ENCODE results near the gene DNM1.
"Not testable (repeated sequence)": the region's sequence is repeated elsewhere in the genome, so short reads cannot be mapped to it uniquely, and the experiment has no call there.

The DNM1 gene

DNA sequence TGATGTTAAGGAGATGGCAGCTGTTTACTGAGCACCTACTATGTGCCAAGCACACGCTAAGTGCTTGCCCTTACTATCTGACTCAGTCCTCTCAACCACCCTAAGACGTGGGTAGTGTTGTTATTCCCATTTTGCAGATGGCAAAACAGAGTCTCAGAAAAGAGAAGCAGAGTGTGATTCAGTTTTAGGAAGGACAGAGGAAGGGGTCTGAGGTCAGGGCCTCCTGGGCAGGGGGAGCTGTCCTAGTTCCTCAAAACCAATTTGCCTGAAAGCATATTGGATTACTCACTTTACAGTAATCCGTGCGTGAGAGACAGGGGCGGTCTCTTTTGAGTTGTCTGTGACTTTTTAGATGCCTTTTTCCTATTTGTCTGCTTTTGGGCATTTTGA lies 23.2 kb downstream of the DNM1 start:
- no peak for DNase-seq

DNA sequence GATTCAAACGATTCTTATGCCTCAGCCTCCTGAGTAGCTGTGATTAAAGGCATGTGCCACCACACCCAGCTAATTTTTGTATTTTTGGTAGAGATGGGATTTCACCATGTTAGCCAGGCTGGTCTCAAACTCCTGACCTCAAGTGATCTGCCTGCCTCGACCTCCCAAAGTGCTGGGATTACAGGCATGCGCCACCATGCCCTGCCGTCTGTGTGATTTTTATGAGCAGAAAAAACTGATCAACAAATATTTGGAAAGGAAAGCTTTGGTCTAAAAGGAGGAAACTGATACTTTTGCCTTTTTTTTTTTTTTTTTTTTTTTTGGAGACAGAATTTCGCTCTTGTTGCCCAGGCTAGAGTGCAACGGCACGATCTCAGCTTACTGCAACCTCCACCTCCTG lies 27.7 kb downstream of the DNM1 start:
- DNase-seq = not testable (repeated sequence)

DNA sequence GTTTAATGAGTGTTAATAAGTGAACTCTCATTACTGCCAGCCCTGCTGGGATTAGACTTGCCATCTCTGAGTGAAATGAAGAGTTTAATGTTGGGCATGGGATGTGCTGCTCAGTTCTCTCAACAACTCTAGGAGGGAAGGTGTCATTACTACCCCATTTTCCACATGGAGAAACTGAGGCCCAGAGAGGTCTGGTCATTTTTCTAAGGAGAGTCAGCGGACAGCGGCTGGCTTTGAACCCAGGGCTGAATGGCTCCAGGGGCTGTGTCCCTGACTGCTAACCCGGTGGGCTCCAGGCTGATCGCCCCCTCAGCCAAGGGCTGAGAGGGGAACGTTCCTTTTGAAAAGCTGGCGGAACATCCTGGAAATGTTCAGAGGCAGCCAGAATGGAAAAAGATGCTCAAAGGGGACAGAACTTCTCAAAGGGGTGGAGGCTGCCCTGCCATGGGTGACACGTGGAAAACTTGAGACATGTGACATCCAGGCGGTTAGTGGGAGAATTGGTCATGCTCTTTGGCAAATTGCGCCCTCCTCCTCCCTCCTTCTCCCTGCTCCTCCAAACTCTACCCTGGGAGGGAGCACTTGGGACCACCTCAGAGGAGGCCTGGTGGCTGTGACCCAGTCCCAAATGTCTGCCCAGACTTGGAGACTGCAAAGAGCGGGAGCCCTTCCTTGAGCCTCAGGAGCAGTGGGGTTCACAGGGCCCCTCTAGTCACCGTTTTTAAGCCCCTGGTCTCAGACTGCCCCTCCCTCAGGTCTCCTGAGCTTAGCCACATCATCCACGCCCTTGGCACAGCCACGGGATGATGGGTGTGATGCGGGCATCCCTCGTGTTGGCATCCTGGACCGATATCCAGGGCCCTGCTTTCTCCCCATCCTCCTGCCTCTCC lies 28.7 kb downstream of the DNM1 start:
- DNase-seq = peak; percentile 78

DNA sequence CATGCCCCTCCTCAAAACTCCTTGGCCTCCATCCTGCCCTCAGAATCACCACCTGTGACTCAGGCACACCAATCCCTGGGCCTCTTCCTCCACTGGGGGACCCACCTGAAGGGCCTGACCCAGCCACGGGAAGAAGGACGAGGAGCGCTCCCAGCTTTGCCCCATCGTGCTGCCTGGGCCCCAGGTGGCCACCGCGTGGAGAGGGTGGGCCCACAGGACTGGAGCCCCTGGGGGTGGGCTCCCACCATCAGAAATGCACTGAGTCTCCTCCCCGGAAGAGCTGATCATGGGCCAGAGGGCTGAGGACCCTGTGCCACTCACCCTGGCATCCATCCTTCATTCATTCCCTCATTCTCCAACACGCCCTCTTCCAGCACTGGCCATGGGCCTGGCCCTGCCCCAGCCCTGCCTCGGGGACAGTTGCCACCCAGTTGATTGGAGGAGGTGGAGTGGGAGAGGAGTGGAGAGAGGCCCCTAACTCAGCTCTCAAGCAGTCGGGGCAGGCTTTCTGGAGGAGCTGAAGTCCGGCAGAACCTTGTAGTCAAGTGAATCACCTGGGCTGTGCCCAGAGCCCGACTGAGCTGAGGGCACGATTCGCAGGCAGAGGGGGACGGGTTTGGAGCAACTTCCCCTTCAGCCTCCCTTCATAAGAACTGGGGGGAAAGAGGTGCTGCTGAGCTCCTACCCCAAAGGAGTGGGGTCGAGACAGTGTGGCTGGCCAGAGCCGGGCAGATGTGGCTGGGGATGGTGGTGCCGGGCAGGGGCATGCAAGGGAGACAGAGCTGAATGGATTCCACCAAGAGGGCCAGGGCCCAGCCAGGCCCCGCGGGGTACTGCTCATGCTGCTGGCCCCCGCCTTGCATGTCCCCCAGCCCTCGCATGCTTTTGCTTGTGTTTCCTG lies 29.6 kb downstream of the DNM1 start:
- peak; percentile 41 for DNase-seq

DNA sequence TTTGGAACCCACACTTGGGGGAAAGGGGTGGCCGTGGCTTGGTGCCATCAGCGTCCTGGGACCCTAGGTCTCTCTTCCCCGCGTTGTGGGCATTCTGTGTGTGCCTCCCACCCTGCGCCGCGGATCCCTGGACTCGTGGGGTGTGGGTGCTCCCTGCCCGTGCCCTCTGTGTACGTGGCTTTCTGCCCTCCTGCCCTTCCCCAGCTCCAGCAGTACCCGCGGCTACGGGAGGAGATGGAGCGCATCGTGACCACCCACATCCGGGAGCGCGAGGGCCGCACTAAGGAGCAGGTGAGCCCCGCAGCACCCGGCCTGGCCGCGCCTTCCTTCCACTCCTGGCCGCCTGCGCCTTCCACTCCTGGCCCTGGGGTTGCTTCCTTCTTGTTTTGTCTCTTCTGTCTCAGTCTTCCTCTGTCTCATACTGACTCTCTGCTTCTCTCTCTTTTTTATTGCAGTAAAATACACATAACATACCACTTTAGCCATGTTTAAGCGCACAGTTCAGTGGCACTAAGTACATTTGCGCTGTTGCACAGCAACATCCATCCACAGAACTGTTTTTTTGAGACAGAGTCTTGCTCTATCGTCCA lies 30.7 kb downstream of the DNM1 start:
- DNase-seq = peak; percentile 40

DNA sequence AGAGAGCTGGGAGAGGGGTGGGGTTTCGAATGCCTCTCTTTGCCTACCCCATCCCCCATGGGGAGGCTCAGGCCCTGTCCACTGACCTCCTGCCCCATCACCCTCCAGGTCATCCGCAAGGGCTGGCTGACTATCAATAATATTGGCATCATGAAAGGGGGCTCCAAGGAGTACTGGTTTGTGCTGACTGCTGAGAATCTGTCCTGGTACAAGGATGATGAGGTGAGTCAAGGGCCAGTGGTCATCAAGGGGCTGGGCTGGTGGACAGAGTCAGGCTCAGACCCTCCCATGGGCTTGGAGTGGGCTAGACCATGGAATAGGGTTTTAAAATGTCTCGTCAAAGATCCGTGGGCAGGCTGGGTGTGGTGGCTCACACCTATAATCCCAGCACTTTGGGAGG lies 38.9 kb downstream of the DNM1 start:
- DNase-seq = peak; percentile 46

DNA sequence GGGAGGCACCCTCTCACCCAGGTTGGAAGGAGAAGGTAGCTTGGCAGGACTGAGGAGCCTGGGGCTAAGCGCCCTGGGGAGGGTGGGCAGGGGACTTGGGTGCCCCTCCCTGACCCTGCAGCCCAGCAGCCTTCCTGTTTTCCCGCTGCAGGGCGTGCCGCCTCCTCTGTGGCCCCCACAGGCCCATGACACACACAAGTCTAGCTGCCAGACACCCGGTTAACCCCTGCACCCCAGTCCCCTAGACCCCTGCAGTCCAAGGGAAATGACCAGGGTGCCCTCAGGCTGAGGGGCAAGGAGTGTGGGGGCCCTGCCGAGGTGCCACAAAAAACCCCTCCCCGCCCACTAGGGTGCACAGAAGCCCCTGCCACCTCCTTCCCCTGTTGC lies 39.6 kb downstream of the DNM1 start:
- DNase-seq = no peak

DNA sequence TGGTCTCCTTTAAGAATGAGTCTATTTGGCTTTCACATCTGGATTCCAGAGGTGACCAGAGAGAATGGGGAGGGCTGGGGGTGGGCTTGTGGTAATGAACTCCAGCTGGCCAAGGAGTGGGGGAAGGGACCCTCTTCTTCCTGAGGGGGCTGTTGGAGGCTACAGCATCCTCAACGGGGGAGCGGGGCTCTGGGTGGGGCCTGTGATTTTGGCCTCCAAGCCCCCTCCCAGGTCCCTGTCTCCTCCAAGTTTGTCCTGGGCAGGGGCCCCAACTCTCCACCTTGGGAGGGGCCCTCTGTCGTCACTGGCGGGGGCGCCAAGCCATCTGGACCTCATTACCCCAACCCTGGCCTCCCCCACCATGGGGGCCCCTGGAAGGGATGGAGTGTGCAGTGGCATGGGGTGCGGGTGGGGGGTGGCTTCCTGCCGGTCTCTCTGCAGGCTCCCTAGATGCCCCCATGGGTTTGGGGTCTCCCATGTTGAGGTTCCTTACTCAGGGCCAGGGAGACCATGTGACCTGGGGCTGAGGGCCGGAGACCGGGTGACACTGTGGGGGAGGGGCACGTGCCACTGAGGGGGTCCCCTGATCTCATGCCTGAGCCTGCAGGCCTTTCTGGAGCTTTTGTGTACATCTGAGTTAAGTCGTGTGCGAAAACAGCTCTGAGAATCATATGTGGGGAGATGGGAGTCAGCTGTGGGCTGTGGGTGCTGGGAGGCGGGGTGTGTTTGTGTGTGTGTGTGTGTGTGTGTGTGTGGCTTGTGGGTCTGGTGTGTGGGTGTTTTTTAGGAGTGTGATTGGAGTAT lies 40.2 kb downstream of the DNM1 start:
- peak; percentile 91 for DNase-seq

DNA sequence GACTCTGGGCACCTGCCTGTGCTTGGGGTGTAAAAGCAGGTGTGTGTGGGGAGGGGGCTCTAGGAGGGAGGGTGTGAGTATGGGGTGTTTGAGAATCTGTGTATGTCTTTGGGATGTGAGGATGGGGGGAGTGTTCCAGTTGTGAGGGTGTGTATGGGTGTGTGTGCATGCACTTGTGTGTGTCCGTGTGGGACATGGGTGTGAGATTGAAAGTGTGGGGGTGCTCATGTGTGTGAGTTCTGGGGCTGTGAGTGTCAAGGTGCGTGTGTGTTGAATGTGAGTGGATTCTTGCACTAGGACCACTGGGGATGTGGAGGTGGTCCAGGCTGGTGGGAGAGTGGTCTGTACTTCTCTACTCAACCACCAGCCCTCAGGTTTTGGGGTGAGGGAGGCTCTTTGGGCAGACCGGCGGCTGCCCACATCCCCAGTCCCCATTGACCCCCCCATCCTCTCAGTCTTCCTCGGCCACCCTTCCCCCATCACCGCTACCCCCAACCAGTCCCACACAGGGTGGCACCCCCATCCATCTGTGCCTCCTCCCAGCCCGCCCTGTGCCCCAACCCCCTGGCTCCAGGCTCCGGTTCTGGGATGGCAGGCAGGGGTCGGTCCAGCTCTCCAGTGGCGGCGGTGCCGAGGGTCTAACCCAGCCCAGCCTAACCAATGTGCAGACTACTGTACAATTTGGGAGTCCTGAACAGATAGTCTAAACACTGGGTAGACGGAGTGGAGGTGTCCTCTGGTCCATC lies 41.1 kb downstream of the DNM1 start:
- DNase-seq = peak; percentile 74

DNA sequence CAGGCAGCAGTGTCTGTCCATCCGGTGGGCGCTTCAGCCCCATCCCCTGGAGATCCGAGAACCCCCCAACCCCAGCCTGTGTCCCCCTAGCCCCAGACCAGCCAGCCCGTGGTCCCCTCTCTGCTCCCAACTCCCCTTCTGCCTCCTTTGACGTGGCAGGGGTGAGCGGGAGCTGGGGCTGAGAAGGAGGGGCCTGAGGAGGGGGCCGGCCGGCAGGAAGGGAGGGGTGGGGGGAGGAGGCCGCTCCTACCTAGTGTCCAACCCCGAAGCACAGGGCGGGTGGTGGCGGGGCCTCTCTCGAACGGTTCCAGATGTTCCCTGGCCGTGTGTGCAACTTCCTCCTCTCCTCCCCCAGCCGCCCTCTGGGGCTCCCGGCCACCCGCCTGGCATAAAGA lies 41.7 kb downstream of the DNM1 start:
- peak; percentile 95 for DNase-seq

DNA sequence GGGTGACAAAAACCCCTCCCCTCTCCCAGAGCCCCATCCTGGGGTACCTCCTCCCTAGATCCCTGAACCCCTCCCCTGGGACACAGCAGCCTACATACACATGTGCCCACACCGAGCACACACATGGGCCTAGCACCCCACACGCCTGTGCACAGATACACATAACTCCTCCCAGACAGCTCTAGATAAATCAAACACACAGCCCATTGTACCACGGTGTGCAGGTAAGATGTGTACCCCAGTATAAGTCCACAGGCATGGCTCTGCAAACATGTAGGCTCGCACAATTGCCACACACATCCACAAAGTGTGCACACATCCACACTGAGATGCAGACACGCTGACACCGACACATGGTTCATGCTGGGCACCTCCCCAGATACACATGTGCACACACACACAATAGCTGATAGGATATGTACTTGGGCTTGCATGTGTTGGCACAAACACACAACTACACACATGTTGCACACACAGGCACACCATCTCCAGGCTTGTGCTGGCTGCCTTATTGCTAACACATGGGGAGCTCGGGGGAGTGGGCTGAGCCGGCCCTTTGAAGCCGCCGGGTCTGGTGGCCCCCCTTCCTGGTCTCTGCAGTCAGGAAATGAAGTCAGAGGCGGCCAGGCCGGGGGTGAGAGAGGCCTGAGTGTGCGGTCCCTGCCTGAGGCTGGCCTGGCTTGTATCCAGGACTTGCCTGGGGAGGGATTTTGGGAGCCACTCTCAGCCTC lies 42.4 kb downstream of the DNM1 start:
- DNase-seq = peak; percentile 88

DNA sequence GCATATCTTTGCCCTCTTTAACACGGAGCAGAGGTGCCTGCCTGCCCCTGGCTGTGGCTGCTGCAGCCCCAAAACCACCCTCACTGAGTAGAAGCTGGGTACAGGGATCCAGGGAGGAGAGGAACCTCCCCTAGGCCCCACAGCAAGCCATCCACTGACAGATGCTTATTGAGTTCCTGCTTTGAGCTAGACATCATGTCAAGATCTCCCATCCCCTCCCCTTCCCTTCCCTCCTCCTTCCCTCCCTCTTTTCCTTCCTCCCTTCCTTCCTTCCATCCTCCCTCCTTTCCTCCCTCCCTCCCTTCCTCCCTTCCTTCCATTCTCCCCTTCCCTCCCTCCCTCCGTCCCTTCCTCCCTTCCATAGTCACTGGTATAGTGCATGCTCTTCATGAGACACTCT lies 43.3 kb downstream of the DNM1 start:
- DNase-seq = peak; percentile 51

DNA sequence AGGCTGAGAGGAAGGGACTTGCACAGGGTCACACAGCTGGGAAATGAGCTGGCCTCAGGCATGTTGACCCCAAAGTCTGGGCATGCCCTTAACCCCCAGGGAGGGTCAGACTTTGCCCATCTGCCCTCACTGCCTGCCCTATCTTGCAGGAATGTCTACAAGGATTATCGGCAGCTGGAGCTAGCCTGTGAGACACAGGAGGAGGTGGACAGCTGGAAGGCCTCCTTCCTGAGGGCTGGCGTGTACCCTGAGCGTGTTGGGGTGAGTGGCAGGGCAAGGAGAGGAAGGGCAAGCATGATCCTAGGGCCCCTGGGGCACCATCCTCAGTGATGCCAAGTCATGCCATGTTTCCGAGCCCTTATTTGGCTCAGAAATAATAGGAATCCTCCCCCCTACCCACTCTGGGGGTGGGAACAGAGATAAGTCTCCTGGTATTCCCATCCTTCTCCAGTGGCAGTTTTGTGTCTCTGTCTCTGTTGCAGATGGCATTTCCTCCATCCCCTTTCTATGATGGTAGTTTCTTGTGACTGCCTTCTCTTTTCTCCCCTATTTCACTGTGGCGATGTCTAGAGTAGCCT lies 44.1 kb downstream of the DNM1 start:
- peak; percentile 44 for DNase-seq

DNA sequence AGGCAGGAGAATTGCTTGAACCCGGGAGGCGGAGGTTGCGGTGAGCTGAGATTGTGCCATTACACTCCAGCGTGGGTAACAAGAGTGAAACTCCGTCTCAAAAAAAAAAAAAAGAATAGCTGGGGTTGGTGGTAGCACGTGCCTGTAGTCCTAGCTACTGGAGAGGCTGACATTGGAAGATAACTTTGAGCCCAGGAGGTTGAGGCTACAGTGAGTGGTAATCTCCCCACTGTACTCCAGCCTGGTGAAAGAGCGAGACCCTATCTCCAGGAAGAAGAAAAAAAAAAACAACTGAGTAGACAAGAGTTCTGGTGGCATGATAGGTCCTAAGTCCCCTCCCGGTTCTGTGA lies 46.4 kb downstream of the DNM1 start:
- no peak for DNase-seq

DNA sequence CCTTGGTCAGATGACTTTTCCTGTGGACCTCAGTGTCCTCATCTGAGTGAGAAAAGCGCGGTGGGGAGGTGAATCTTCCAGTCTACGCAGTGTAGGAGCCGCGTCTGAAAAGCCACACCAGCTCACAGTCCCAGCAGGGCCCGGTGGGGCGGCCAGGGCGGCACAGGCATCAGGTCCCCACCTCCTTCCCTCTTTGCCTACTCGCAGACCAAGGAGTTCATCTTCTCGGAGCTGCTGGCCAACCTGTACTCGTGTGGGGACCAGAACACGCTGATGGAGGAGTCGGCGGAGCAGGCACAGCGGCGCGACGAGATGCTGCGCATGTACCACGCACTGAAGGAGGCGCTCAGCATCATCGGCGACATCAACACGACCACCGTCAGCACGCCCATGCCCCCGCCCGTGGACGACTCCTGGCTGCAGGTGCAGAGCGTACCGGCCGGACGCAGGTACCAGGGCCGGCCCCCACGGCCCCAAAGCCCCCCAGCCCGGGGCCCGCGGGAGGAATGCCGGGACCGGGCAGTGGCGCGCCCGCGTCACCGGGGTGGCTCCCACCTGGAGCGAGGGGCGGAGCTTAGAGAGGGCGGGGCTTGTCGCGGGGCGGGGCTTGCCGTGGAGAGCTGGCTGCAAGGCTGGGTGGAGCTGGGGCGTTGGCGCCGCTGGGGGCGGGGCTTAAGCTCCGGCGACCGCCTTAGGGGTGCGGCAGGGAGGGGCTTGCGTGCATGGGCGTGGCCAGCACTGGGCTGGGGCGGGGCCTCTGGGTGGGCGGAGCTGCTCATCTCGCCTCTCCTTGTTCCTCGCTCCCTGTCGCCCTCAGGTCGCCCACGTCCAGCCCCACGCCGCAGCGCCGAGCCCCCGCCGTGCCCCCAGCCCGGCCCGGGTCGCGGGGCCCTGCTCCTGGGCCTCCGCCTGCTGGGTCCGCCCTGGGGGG lies 47.0 kb downstream of the DNM1 start:
- DNase-seq = peak; percentile 89

DNA sequence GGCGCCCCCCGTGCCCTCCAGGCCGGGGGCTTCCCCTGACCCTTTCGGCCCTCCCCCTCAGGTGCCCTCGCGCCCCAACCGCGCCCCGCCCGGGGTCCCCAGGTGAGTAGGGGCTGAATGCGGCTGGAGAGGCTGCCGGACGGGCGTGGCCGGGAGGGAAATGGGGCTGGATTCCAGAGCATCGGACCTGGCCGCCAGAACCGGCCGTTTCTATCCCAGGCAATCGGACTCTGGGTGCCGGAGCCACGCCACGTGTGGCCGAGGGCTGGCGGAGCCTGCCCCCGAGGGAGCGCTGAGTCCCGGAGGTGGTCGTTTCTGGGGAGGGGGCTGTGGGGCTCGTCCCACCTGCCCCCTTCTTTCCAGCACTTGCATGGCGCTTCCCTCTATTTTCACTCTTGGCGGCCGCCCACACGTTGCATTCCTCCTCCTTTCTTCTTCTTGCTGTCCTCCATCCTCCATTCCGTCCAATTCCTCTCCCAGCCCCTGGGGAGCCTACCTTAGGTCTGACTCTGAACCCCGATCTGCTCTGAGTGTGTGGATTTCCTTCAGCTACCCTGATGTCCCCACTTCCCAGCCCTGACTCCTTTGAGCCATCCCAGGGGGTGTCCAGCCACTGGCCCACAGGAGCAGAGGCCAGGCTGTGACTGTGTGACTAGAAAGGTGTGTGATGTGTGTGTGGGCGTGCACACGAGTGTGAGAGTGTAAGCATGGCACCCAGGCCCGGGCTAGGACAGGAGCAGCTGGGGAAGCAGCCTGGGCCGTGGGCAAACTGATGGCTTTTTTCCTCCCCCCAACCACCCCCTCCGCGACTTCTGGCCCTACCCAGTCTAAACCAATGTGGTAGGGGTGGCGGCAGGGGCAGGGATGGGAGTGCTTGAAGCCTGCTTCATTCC lies 47.9 kb downstream of the DNM1 start:
- no peak for DNase-seq

DNA sequence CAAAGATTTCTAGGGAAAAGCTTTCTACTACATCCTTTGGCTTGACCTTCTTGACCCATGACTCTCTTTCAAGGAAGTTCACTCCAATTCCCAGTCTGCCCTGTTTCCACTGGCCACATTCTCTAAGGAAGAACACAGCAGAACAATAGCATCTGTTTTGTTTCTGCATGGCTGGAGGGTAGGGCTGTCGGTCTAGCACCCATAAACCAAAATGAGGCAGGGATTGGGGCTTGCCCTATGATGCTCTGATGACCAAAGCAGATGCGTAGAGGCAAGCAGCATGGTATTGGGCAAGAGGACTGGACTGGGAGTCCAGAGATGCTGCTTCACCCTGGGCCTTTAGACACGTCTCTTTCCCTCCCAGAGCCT lies 48.5 kb downstream of the DNM1 start:
- no peak for DNase-seq

DNA sequence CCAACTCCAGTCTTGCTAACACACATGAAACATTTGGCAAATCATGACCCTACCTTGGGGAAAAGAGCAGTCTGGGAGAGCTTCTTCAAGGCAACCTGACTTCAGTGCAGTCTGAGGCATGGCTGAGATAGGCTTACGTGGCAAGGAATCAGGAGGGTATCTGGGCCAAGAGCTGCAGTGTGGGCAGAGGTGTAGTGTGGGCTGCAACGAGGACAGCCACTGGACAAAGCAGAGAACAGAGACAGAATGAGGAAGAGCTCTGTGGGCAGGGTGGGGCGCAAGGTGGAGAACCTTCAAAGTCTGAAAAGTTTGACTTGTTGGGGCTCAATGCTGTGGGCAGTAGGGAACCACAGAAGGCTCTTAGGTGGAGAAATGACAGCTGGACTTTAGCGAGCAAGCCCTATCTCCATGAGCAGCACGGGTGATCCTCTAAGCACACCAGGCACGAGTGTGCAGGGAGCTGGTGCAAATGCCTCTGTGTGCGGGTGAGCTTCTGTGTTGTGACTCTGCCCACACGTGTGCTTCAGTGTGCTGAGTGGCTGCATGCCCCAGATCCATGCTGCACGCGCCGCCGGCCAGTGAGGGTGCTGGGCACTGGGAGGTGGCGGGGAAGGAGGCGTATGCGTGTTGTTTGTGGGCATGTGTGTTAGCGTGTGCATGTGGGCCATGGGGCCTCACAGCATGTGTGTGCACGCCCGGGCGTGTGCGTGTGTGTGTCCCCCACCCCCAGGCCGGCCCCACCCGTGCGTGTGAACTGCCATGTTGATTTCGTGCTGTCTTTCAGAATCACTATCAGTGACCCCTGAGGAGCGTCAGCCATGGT lies 49.3 kb downstream of the DNM1 start:
- DNase-seq = no peak
